Measurements from ENCODE around the gene BTN2A1.
"Not testable (repeated sequence)": the region's sequence is repeated elsewhere in the genome, so short reads cannot be mapped to it uniquely, and the experiment has no call there.

The BTN2A1 gene

GRCh38 chr6:26457806-26458688 is at the start of gene BTN2A1:
BTN2A1 (plus strand) TSS chr6:26457955; CDS start chr6:26458637, 682 bp downstream.
- DNase-seq = peak; percentile 86

- no peak for DNase-seq
These were observed 48.7 kb upstream of the BTN2A1 start for GRCh38 chr6:26408828-26409730.

DNA sequence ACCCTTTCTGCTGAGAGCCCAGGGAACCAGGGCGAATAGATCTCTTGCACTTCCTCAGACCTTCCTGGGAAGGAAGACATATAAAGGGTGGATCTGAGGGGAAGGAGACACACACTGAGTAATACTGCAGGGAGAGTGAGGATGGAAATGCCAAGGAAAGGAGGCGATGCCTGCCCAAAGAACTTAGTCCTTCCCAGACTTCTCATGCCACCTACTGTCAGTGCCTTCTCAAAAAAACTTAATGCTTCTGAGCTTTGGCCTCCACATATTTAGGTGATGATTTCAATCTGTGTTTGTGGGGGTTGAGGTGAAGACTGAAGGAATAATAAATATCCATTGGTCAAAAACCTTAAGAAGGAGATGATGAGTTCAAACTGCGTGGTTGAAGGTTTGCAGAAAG is 46.0 kb upstream of the BTN2A1 start:
- no peak for DNase-seq

DNA sequence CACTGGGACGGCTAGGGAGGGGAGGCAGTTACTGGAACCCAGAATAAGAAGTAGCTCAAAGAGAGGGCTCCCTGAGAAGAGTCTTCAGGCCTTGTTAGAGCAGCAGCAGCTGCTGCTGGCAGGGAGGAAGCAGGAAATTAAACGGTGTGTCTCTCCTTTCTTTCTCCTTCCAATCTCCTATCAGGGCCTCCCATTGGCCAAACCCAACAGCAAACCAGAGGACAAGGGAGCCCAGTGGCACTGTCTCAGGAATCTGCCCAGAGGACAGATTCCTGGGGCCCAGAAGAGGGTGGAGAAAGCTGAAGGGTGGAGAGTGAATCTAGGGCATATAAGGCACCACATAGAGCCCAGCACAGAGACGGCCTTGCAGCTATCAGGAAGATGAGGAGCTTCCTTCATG is 45.5 kb upstream of the BTN2A1 start:
- peak; percentile 40 for DNase-seq

GRCh38 chr6:26412954-26413353 is 44.8 kb upstream of the BTN2A1 start:
- DNase-seq = no peak

DNA sequence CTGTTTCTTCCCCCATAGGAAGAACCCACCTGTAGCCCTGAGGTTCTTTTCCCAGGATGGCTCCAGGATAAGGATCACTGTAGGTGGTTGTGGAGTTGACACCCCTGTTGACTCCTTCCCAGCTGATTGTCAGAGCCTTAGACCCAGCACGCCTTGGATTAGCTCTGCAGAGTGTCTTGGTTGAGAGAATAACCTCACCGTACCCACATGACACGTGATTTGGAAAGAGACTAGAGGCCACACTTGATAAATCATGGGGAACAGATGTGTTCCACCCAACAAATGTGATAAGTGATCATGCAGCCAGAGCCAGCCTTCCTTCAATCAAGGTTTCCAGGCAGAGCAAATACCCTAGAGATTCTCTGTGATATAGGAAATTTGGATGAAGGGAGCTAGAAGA is 43.5 kb upstream of the BTN2A1 start:
- no peak for DNase-seq

GRCh38 chr6:26415036-26415614 is 42.6 kb upstream of the BTN2A1 start:
- no peak for DNase-seq

DNA sequence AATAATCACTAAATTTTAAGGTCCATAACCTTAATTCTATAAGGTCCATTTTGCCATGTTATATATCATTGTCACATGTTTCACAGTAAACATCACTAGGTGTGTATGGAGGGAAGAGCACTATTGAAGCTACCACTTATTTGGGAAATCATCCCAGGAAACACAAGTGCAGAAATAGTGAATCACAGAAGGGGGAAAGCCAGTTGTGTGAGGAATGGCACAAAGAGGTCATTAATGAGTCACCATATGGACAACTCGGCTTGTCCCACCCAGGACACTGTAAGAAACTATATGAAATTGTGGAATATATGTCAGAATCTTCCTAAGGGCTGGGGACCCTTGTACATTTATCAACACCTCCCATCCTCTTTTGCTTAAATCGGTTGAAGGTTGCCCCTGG is 42.0 kb upstream of the BTN2A1 start:
- DNase-seq = no peak

DNA sequence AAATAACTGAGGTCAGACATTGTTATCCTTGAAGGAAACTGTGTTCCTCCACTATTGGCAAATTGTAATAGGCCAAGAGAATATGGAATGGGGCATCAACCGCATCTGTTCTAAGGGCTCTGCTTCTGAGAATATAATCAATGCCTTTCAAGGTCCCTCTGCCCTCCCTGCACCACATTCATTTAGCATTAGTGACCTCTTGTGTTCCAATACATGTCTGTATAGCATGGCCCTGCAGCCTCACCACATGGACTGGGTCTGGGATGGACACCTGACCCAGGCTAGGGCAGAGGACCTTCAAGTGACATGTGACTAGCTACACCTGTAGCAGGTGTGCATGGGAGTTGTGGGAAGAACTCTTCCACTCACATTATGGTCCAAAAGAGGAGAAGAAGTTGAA is 41.5 kb upstream of the BTN2A1 start:
- DNase-seq = no peak

GRCh38 chr6:26418077-26418476 is 39.7 kb upstream of the BTN2A1 start:
- DNase-seq = not testable (repeated sequence)

GRCh38 chr6:26418795-26419194 is 39.0 kb upstream of the BTN2A1 start:
- DNase-seq = not testable (repeated sequence)

DNA sequence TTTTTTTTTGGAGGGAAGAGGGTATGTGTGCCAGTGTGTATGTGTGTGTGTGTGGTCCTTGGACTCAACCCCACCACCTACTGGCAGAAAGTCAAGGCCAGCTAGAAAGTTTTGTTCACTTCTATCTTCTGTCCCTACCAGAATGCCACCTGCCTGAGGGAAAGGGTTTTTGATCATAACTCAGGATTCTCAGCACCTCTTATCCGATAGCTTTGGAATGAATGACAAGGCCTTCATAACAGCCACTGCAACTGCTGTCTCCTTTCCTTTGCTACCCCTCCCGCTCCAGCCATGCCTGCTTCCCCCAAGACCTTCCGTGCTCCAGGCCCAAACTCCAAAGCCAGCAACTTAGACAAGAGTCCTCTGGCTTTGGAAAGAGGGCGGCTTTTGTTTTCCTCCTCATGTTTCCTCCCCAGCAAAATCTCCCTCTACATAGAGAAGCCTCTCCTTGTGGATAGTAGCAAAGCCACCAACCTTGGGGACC is 37.0 kb upstream of the BTN2A1 start:
- DNase-seq = peak; percentile 3

GRCh38 chr6:26421259-26422144 is 36.3 kb upstream of the BTN2A1 start:
- peak; percentile 70 for DNase-seq

DNA sequence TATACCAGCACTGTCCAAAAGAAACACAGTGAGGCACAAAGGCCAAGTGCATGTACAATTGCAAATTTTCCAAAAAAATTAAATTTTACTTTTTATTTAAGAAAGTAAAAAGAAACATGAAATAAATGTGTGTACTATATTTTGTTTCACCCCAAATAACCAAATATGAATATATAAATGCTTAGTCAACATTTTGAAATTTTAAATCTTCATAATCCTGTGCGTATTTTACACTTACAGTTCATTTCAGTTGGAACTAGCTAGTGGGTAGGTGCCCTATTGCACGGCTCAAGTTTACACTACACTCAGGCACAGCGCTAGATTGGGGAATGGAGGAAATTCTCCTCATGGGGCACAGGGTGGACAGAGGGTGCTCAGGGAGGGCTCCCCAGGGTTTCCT is 35.4 kb upstream of the BTN2A1 start:
- DNase-seq = no peak

DNA sequence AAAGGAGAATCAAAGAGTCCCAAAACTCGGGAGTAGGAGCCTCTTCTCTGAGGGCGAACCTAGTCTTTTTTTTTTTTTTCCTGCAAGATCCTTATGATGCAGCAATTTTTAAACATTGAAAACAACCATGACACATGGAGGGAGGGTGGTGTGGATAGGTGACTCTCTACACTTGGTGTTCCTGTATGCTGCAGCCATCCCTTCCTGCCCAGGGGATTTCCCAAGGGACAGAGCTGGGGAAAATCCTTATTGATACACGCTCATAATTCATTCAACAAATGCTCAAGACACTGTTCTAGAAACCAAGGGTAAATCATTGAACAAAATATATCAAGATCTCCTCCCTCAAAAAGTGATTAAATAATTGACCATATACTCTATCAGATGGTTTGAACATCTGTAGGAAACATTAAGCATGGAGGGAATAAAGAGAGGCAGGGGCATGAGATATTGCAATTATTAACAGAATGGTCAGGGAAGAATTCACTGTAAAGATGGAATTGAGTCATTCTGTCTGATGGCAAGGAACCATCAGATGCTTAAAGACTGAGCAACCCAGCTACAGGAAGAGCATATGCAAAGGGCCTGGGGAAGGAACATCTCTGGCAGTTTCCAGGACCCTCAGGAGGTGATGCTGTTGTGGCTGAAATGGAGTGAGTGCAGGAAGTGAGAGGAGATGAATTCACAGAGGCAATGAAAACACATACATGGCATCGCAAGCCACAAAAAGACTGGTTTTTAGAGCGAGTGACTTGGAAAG is 30.9 kb upstream of the BTN2A1 start:
- no peak for DNase-seq

DNA sequence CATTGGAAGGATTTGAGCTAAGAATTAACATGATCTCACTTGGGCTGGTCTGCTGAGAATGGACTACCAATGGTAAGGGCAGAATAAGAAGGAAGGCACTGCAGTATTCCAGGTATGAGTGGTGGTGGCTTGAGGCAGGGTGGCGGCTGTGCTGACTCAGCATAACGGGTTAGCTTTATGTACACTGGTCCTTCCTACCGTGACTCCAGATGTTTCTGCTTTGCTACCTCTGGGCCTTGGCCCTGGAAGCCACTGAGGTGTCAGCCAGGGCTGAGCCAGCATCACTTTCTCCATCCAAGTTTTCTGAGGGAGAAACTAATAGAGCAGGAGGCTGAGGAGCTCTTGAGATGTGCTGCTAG is 30.3 kb upstream of the BTN2A1 start:
- no peak for DNase-seq

DNA sequence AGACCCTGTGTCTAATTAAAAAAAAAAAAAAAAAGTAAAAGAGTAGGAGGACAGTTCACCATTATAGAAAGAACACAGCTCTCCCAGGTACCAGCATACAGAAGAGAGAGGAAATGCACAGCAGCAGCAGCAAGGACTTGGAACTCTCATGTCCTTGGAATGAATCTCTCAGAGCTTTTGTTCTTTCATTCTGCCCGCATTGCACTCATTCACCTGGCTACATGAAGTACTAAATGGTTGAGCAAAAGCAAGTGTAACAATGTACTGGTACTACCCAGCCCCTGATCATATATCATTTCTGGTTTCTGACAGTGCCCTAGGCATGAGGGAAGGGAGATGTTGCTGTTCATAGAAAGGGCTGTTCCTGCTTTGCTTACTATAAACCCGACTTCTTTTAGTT is 29.5 kb upstream of the BTN2A1 start:
- no peak for DNase-seq

DNA sequence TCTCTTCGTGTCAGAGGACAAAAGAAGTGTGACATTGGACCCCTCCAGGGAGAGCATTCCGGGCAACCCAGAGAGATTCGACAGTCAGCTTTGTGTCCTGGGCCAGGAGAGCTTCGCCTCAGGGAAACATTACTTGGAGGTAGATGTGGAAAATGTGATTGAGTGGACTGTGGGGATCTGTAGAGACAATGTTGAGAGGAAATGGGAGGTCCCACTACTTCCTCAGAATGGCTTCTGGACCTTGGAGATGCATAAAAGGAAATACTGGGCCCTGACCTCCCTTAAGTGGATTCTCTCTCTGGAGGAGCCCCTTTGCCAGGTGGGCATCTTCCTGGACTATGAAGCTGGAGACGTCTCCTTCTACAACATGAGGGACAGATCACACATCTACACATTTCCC is 27.0 kb upstream of the BTN2A1 start:
- no peak for DNase-seq

DNA sequence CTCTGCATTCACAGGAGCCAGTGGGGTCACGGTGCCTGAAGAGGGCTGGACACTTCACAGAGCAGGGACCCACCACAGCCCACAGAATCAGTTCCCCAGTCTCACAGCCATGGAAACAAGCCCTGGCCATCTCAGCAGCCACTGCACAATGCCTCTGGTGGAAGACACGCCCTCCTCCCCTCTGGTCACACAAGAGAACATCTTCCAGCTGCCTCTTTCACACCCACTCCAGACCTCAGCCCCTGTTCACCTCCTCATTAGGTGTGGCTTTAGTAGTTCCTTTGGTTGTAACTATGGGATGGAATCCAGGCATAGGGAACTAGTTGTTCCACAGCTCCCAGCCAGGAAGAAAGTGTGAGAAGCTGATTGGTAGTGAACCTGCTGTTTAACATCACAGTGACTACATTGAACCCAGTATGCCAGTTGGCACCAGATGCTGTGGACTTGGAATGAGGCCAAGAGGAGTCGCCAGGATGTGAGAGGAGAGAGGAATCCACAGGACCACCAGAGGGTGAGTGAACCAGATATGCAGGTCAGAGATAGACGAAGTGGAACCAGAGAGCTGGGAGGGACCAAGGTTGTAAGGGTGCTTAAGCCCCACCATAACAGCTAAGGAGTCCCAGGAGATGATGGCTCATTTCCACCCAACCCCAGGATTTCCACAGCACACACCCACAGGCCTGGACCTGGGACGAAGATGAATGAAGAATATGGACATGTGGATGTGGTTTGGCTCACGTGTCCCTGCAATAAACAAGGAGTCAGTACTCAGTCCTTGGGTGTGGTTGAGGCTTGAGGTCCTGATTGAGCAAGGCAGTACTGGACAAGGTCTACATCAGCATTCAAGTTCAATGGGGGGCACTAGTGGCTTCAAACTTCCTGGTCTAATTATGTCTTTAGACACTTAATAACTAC is 26.2 kb upstream of the BTN2A1 start:
- no peak for DNase-seq

GRCh38 chr6:26432627-26433201 is 25.0 kb upstream of the BTN2A1 start:
- no peak for DNase-seq

Data from NCI-H146 (cell line).